Measurements from ENCODE around the gene OCA2.
"Not testable (repeated sequence)": the region's sequence is repeated elsewhere in the genome, so short reads cannot be mapped to it uniquely, and the experiment has no call there.

OCA2 gene

DNA sequence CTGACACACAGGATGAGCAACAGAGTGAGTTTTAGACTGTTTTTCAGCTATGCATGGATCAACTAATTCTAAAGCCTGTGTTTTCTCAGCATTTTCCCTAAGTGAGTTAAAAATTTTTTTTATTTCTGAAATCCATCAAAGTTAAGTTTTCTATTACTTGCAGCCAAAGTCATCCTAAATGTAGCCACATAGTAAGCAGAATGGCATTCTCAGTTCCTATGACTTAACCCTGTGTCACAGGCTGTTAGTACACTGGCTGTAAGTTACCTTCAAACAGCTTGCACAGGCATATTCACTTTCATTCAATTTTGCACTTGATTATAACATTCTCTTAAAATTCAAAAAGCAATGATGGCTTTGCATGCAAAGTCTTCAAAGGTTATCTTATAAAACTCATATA lies 368.2 kb downstream of the OCA2 start:
- peak; percentile 41 for DNase-seq (ENCODE audit: low read depth)
- TF ChIP-seq, protein P1, sequence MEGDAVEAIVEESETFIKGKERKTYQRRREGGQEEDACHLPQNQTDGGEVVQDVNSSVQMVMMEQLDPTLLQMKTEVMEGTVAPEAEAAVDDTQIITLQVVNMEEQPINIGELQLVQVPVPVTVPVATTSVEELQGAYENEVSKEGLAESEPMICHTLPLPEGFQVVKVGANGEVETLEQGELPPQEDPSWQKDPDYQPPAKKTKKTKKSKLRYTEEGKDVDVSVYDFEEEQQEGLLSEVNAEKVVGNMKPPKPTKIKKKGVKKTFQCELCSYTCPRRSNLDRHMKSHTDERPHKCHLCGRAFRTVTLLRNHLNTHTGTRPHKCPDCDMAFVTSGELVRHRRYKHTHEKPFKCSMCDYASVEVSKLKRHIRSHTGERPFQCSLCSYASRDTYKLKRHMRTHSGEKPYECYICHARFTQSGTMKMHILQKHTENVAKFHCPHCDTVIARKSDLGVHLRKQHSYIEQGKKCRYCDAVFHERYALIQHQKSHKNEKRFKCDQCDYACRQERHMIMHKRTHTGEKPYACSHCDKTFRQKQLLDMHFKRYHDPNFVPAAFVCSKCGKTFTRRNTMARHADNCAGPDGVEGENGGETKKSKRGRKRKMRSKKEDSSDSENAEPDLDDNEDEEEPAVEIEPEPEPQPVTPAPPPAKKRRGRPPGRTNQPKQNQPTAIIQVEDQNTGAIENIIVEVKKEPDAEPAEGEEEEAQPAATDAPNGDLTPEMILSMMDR (conservative IDR thresholded peaks at IDR 0.05; ENCODE audit: control insufficient read depth, insufficient read depth, low read depth, low read length) = no peak
- H3K4me3 ChIP-seq (ENCODE audit: control insufficient read depth, low read depth, low read length) = no peak overlapping the region

DNA sequence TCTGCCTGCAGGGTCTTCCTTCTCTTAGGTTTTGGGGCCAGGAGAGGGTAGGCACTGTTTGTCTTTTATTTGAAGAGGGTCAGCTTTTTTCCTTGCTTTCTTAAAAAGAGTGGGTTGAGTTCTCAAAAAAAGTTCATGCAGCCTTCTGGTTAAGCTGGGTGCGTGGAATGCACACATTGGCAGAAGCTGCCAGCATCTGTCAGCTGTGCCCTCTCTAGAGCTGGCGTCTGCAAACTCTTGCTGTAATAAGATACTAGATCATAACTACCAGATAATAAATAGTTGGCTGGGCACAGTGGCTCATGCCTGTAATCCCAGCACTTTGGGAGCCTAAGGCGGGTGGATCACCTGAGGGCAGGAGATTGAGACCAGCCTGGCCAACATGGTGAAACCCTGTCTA lies 373.4 kb downstream of the OCA2 start:
- no peak for DNase-seq (ENCODE audit: low read depth)
- TF ChIP-seq, protein P1 (conservative IDR thresholded peaks at IDR 0.05; ENCODE audit: control insufficient read depth, insufficient read depth, low read depth, low read length) = no peak
- no peak overlapping the region for H3K4me3 ChIP-seq (ENCODE audit: control insufficient read depth, low read depth, low read length)

DNA sequence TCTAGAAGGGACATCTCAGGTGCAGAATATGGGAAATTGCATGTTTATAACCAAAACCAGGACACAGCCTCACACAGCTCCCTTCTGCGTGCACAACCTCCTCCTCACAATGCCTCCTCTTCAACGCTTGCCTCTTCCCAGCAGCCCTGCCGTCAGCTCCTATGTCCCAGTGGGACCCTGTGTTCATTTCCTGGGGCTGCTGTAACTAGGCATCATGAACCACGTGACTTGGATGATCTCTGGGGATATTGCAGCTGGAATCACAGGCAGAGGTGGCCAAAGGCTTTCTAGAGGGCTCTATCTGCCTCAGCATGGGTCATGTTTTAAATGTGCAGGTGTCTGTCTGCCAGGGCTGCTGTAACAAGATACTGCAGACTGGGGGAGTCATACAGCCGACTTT lies 375.3 kb downstream of the OCA2 start:
- H3K4me3 ChIP-seq (ENCODE audit: control insufficient read depth, low read depth, low read length) = no peak overlapping the region
- DNase-seq (ENCODE audit: low read depth) = peak; percentile 3
- TF ChIP-seq, protein P1 (conservative IDR thresholded peaks at IDR 0.05; ENCODE audit: control insufficient read depth, insufficient read depth, low read depth, low read length) = no peak

DNA sequence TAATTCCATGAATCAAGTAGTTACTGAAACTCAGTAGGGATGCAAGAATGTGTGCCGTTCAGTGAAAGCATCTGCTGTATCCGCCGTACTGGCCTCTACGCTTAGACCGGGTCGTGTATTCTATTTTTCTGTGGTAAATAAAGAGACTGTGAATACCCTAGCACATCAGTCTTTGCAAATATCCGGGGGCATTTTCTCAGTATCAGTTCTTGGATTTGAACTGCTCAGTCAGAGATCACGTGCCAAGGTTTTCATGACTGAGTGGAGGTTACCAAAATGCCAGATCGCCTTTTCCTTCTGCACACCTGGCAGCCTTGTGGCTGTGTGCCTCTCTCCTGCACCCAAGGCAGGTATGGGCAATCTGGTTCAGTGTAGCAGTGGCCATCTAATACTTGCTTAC lies 377.0 kb downstream of the OCA2 start:
- no peak overlapping the region for H3K4me3 ChIP-seq (ENCODE audit: control insufficient read depth, low read depth, low read length)
- TF ChIP-seq, protein P1 (conservative IDR thresholded peaks at IDR 0.05; ENCODE audit: control insufficient read depth, insufficient read depth, low read depth, low read length) = no peak
- DNase-seq (ENCODE audit: low read depth) = no peak

DNA sequence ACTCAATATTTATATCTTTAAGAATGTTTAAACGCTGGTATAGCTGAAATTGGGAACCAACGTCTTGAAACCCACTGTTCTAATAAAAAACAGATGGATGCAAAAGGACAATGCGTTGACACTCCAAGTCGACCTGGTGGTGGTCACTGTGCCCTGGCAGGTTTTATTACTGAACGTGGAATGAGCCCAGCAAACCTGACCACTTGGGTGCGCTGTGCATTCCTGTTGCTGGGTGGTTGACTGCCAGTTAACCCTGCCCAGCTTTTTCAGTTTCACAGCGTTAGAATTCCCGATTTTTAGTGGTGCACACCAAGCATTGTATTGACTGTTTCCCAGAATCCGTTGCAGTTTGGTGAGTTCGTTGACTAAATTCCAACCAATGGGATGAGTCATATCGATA lies 384.4 kb downstream of the OCA2 start:
- DNase-seq (ENCODE audit: low read depth) = no peak
- TF ChIP-seq, protein P1 (conservative IDR thresholded peaks at IDR 0.05; ENCODE audit: control insufficient read depth, insufficient read depth, low read depth, low read length) = no peak
- no peak overlapping the region for H3K4me3 ChIP-seq (ENCODE audit: control insufficient read depth, low read depth, low read length)

DNA sequence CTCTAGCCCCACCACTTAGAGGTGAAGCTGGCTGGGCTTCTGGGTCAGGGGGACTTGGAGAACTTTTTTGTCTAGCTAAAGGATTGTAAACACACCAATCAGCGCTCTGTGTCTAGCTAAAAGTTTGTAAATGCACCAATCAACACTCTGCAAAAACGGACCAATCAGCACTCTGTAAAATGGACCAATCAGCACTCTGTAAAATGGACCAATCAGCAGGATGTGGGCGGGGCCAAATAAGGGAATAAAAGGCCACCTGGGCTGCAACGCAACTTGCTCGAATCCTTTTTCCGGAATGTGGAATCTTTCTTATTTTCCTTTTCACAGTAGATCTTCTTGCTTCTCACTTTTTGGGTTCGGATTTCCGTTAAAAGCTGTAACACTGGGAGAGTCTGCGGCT lies 385.3 kb downstream of the OCA2 start:
- not testable (repeated sequence) for H3K4me3 ChIP-seq (ENCODE audit: control insufficient read depth, low read depth, low read length); DNase-seq (ENCODE audit: low read depth)

DNA sequence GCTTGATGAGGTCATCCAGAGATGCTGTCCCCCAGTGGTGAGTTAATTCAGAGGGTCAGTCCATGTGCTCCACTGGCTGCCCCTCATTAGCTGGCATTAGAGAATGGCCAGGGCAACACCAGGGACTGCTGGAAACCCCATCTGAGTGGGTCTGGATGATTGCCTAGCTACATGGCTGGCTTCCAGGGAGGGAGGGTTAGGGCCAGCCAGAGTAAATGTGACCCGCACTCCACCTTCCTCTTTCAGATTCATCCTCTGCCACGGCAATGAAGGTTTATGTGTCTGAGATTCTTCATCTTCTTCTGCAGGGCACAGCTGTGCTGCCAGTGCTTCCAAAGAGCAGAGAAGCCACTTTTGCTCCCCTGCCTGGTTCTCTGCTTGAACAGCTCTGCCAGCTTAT lies 391.9 kb downstream of the OCA2 start:
- no peak for DNase-seq (ENCODE audit: low read depth)

More for the DNA sequence above, 391.9 kb downstream of the OCA2 start:
- TF ChIP-seq, protein P1 (conservative IDR thresholded peaks at IDR 0.05; ENCODE audit: control insufficient read depth, insufficient read depth, low read depth, low read length) = no peak
- no peak overlapping the region for H3K4me3 ChIP-seq (ENCODE audit: control insufficient read depth, low read depth, low read length)
